ENCODE results near the gene ILKAP.
"Not testable (repeated sequence)": the region's sequence is repeated elsewhere in the genome, so short reads cannot be mapped to it uniquely, and the experiment has no call there.

Gene ILKAP

DNA sequence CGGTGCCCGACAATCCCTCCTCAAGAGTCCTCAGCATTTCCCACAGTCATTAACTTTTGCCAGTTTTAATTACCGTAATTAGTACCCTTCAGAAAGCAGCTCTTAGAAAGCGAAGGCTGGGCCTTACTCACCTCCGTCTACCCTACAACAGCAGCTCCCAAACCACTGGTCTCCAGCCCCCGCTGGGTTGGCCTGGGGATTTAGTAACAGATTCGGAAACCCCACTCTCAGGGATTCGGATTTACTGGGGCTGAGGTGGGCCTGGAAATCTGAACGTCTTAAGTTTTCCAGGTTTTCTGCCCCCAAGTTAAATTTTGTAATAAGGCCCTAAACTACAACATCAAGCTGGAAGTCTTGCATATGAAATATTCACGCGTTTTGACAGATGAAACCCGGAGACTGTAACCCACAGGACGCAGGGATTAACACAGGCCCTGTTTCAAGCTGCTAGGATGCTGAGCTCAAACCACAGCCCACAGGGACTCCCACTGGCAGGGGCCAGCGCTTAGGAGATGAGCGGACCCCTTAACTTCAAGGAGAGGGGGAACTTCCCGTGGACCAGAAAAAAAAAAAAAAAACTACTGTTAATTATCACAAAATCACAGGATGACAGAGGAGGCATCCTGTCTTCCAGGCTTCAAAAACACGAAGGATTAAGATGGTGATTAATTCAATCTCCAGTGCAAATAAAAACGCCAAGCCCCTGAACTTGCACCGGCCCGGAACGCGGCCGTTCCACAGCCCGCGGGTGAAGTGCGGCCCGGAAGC lies 985 bp downstream of the ILKAP start:
- DNase-seq (ENCODE audit: low spot score): no peak

GRCh38 chr2:238190445-238190844 lies 13.1 kb downstream of the ILKAP start:
- no peak for DNase-seq (ENCODE audit: low spot score)

DNA sequence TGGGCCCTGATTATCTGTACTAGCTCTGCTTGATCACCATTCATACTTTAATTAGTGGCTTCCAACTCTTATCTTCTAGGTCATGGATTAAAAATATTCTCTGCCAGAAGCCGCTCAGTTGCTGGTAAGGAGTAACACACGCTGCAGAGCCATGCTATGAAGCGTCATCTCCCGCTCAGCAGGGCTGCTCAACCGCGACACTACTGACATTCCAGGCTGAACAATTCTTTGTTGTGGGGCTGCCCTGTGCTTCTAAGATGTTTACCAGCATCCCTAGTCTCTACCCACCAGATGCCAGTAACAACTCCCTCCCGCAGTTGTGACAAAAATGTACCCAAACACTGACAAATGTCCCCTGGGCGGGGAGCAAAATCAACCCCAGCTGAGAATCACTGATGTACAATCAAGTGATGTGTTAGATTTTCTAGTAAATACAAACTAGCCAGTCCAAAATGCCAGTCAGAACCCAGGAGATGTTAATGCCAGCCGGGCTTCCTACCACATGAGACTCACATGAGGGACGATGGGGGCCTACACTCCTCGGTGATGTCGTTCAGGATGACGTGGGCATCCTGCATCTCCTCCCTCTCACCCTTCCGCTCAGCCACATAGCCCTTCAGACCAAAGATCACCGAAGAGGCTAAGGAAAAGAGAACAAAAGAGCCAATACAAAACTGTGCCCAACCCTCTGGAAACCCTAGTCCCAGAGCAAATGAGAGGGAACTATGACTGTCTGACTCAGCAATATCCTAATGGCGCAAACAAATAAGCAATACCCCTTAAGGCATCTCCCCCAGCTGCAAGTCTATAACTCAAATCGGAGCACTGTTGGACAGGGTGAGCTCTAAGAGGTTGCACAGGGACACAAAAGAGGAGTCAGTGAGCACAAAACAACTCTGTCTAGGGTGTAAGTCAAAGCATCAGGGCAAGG lies 15.6 kb downstream of the ILKAP start:
- DNase-seq (ENCODE audit: low spot score): peak; percentile 82

DNA sequence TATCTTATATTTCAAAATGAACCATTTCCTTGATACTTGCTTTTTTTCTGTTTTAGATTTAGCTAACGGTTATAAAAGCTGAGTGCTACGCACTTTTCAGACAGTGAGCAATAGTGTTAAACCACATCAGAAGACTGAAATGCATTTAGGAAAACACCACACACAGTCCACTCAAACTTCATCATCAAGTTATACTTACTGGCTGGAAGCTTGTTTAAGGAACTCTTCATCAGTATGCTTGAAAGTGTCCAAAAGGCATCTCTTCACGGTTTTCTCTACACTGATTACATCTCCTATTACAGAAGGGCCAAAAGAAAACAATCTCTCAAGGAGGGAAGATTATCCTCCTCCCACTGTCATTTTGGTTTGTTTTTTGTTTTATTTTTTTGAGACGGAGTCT lies 19.7 kb downstream of the ILKAP start:
- DNase-seq (ENCODE audit: low spot score): no peak

DNA sequence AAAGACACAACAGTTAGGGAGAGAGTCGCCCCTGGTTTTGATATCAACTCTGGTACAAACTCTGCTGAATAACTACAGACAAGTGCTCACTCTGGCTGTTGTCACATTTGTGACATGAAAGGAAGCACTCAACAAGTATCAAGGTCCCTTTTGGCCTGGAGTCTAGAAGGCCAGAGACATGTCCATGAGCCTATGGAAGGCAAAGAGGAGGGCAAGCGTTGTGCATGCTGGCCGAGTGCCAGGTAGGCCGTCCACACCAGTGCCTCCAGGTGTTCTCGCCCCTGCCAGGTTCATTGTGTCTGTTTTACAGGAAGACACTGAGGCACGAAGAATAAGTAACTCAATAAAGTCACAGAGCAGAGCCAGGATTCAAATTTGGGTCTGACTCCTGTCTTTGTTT lies 21.1 kb downstream of the ILKAP start:
- DNase-seq (ENCODE audit: low spot score): no peak

DNA sequence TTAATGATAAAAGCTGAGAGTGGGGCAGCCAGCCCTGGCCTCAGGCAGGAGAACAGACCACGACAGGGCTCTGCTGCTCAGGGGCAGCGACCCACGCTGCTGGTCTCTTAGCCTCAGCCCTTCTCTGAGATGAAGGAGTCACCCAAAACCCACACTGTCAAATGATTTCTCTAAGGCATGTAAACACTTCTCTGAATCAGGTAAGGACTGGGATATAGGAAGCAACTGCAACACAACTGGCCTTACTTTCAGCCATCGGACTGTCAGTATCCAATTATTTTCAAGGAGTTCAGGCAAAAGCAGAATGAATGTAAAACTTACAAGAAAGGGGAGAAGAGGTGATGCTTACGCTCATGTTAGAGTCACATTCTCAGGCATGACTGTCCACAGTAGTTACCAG lies 22.9 kb downstream of the ILKAP start:
- no peak for DNase-seq (ENCODE audit: low spot score)

- DNase-seq (ENCODE audit: low spot score): no peak
Measured at GRCh38 chr2:238176613-238177012, 26.9 kb downstream of the ILKAP start.

DNA sequence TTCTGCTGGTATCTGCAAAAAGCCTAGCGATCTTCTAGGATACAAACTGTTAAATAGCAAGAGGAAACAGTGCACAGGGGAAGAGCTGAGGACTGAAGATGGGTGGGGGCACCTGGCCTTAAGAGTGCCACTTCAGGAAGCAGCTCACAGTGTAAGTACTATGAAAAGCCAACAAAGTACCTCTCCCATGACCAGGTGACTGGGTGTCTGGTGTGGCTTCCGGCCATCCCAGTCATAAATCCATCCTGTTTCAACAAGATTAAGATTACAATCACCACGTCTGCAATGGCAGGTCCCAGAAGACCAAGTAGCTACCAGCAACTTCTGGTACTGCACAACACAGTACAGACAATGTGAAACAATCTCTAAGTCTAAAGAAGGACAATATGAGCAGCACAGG lies 28.8 kb downstream of the ILKAP start:
- DNase-seq (ENCODE audit: low spot score): no peak

DNA sequence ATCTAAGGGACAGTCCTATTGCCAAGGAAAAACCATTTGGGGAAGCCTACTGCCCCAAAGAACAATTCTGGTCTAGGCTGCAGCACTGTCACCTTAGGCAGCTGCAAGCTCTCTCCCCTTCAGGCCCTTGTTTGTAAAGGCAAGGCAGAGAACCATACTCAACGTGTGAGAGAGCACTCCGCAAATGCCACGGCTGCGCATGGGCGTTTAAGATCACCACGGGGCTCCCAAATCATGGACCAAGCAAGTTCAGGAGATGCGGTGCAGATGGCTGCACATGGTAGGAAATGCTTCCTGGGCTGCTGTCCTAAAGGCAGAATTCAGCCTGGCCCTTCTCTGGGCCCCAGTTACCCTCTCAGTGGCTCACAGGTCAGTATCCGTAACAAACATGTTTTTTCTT lies 29.2 kb downstream of the ILKAP start:
- no peak for DNase-seq (ENCODE audit: low spot score)

- no peak for DNase-seq (ENCODE audit: low spot score)
Measured at GRCh38 chr2:238173692-238174091, 29.8 kb downstream of the ILKAP start.

GRCh38 chr2:238172439-238172838 lies 31.1 kb downstream of the ILKAP start:
- DNase-seq (ENCODE audit: low spot score): no peak

- no peak for DNase-seq (ENCODE audit: low spot score)
Measured at GRCh38 chr2:238171575-238172187, 31.8 kb downstream of the ILKAP start.

- DNase-seq (ENCODE audit: low spot score): not testable (repeated sequence)
Measured at GRCh38 chr2:238171072-238171431, 32.4 kb downstream of the ILKAP start.

- DNase-seq (ENCODE audit: low spot score): no peak
Measured at GRCh38 chr2:238170386-238171071, 33.0 kb downstream of the ILKAP start.

DNA sequence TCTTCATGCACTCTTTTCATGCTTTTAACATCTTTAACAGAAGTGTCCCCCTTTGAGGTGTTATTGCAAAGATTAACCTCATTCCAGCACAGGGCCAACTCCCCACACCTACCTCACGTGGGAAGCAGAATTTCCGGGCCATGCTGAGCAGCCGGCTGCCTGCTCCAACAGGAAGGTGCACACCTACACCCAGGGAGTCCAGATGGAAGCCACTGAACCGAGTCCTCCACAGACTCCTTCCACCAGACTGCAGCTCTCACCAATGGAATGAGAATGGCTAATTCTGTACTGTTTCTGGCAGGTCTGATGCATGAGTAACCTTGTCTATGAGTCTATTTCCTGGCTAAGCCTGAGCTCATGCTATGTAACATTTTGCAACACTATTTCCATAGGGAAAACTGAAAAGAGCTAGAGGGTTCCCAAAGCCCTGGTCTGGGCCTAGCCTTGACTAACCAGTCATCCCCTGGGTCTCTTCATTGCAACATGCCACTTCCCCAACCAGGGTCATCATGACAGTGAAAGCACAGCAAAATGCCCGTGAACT lies 33.7 kb downstream of the ILKAP start:
- no peak for DNase-seq (ENCODE audit: low spot score)

DNA sequence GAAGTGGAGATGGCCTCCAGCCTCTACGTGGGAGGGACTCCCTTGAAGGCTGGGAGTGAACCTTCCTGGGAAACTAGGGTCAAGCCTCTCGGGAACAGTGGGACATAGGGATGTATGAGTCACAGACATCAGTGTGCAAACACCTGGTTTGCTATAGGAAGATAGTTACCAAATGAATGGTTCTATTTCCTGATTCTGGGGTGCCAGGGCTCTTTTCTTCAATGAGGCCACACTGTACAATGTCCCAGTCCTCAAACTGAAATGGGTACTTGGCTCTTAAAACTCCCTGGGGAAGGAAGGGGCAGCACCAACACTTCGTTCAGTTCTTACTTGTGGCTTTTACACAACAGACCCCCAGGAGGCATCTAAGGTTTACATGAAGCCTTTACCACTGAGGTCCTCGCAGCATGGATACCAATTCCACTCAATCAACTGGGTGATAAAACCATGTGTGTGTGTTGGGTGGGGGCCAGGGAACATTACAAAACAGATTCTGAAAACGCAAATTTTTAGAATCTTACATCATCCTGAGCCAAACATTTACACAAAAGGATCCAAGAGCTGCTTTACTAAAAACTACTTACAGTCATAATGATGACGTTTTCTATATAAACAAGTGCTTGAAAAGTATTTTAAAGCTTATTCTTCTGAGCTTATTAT lies 34.3 kb downstream of the ILKAP start:
- no peak for DNase-seq (ENCODE audit: low spot score)

- DNase-seq (ENCODE audit: low spot score): no peak
Measured at GRCh38 chr2:238168196-238169047, 35.1 kb downstream of the ILKAP start.

DNA sequence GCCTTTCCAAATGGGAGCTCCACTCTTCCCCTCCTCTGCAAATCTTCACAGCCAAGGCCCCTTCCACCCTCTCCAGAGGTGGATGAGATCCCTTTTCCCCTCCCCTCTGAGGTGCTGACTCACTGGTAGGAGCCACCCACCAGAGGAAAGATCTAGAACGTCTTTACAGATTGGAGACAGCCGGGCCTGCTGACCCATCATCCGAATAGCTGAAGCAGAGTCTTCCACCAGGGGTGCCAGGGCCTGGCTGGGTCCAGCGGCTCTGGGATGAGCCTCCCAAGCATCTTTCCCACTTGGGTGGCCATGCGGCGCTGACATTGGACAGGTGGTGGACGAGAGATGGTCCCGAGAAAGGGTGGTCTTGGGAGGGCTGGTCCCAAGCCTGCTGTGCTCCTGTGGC lies 35.7 kb downstream of the ILKAP start:
- no peak for DNase-seq (ENCODE audit: low spot score)

DNA sequence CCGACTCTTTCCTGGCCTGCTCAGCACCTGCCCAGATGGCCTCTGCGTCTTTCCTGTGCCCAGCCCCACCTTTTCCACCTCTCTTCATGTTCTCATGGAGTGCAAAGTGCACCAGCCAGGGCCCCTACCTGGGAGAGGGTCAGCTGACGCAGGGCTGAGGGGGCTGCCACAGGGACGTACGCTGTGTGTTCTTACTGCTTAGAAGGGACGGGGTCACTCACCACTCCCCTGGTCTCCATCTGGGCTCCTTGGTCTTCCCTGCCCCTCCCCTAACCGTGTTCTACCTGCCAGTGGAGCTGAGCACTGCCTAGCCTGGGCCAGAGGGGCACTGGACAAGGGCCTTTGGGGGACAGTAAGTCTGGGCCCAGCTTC lies 36.2 kb downstream of the ILKAP start:
- no peak for DNase-seq (ENCODE audit: low spot score)

Data from pons (tissue), 1 donor.